ENCODE results near the gene MRC2.
A peak's percentile ranks its signal among the peaks of the same experiment; 100 is the strongest.

MRC2 gene

DNA sequence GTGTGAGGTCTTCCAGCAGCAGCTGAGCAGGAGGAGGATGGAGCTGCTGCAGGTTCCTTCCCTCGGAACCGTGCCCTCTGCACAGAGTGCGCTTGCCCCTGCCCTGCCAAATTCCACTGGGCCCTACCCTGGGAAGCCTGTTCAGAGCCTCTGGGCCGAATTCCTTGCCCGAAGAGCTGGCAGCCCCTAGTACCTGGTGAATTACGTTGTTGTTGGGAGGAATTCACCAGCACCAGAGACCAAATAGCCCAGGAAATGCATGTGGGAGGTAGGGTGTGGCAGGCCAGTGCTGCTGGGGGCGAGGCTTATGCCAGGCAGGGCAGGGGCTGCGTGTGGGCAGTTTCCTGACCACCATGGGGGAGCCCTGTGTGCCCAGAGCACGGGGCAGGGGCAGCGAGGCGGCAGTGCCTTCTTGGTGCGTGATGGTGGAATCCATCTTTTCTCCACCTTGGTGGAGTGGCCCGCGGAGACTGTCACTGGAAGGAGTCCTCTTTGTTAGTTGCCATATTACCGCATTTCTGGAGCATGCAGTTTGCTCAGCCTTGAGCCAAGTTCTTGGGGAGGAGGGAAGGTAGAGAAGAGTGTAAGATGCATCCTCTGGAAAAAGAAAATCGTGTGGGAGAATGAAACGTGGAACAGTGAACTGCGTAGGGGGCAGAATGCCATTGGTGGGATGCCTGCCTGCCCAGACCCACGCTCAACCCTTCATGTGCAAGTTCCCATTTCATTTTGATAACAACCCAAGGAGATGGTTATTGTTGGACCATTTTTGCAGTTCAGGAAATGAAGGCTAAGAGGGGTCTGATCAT lies 2.3 kb downstream of the MRC2 start:
- Histone ChIP-seq H3K27me3 (no peaks in the 10 kb centered on the region), H3K9me3 (no peaks in the 10 kb centered on the region), H3K36me3 (no peaks in the 10 kb centered on the region), H3K4me1 (peaks cover 4% of the 10 kb centered on the region; the same call in 1 of the 2 replicates), H3K4me3 (ENCODE audit: low read depth, low read length) (peak overlapping the region; percentile 82)
- no peak for DNase-seq
- TF ChIP-seq, protein P1, sequence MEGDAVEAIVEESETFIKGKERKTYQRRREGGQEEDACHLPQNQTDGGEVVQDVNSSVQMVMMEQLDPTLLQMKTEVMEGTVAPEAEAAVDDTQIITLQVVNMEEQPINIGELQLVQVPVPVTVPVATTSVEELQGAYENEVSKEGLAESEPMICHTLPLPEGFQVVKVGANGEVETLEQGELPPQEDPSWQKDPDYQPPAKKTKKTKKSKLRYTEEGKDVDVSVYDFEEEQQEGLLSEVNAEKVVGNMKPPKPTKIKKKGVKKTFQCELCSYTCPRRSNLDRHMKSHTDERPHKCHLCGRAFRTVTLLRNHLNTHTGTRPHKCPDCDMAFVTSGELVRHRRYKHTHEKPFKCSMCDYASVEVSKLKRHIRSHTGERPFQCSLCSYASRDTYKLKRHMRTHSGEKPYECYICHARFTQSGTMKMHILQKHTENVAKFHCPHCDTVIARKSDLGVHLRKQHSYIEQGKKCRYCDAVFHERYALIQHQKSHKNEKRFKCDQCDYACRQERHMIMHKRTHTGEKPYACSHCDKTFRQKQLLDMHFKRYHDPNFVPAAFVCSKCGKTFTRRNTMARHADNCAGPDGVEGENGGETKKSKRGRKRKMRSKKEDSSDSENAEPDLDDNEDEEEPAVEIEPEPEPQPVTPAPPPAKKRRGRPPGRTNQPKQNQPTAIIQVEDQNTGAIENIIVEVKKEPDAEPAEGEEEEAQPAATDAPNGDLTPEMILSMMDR (IDR thresholded peaks at IDR 0.05; ENCODE audit: low read depth, low read length), result no peak

DNA sequence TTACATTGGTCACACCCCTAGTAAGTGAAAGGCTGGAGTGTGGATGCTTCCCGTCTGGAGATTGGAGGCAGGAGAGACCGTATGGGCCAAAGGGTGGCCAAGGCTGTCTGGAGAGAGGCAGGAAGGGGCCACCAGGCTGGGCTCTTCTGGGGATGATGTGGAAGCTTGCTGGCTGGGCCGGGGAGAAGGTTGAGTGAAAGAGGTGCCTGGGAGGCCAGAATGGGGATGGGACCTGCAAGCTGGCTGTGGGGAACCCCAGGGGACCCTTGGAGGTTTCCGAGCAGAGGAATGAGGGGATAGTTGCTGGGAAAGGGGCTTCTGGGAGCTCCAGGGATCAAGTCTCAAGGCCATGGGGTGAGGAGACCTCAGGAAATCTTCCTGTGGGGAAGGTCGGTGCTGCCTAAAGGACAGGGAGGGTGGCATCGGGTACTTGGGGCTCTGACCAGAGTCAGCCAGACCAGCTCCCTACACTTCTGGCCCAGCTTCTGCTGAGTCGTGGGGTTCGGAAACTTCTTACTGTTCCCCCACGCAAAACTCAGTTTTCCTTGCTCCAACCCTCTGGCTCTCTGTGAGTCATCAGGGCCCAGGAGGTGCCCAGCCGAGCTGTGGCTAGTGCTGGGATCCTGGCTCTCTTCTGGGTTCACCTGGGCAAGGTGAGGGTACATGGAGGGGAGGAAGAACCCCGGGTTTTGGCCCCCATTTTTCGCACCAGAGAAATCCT lies 3.1 kb downstream of the MRC2 start:
- Histone ChIP-seq H3K4me3 (ENCODE audit: low read depth, low read length) (no peak overlapping the region), H3K27me3 (no peaks in the 10 kb centered on the region), H3K36me3 (no peaks in the 10 kb centered on the region), H3K9me3 (no peaks in the 10 kb centered on the region), H3K4me1 (peaks cover 4% of the 10 kb centered on the region; the same call in 1 of the 2 replicates)
- TF ChIP-seq, protein P1 (IDR thresholded peaks at IDR 0.05; ENCODE audit: low read depth, low read length), result no peak
- DNase-seq, result no peak

DNA sequence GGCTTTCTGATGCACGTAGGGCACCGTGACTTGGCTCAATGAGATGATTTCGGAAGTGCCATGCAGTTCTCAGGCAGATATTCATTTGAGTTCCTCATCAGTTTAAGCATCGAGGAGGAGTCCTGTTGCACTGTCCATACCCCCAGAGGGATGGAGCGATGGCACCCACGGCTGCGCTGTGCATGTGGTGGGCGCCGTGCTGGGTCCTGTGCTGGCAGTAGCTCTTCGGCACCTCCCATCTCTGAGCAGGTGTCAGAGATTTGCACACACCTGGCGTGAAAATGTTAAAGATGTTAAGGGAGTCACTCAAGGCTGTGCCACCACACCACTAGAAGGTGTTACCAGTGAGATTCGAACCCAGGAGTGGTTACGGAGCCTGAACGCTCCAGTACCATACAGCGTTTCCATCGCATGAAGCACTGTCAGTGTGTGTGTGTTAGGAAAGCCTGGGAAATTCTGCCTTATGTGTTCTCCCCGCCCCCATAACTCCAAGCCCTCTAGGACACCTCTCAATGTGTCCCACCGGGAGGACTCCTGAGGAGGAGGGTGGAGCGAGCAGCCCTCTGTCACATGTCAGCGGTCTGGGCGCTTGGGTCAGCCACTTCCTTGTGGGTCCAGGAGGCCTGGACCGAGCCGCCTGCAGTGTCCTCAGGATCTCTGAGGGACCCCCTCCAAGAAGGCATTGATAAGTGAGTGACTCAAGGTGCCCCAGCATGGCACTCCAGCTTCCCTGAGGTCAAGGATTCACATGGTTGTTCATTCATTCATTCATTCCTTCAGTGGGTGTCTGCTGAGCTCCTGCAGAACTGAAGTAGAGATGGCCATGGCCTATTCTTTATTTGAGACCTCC lies 3.8 kb downstream of the MRC2 start:
- DNase-seq, result no peak
- H3K27me3 ChIP-seq, result no peaks in the 10 kb centered on the region
- H3K4me3 ChIP-seq (ENCODE audit: low read depth, low read length), result no peak overlapping the region
- H3K9me3 ChIP-seq, result no peaks in the 10 kb centered on the region
- TF ChIP-seq, protein P1 (IDR thresholded peaks at IDR 0.05; ENCODE audit: low read depth, low read length), result no peak
- no peaks in the 10 kb centered on the region for H3K36me3 ChIP-seq
- H3K4me1 ChIP-seq, result peaks cover 4% of the 10 kb centered on the region; the same call in 1 of the 2 replicates

- no peak overlapping the region for H3K4me3 ChIP-seq (ENCODE audit: low read depth, low read length)
- no peaks in the 10 kb centered on the region for H3K9me3 ChIP-seq
- TF ChIP-seq, protein P1 (IDR thresholded peaks at IDR 0.05; ENCODE audit: low read depth, low read length), result no peak
- no peaks in the 10 kb centered on the region for H3K36me3 ChIP-seq
- DNase-seq, result no peak
- peaks cover 4% of the 10 kb centered on the region; the same call in 1 of the 2 replicates for H3K4me1 ChIP-seq
- no peaks in the 10 kb centered on the region for H3K27me3 ChIP-seq
Measured at GRCh38 chr17:62631936-62632924, 4.8 kb downstream of the MRC2 start.

- TF ChIP-seq, protein P1 (IDR thresholded peaks at IDR 0.05; ENCODE audit: low read depth, low read length), result no peak
- H3K36me3 ChIP-seq, result no peaks in the 10 kb centered on the region
- no peak for DNase-seq
- H3K4me3 ChIP-seq (ENCODE audit: low read depth, low read length), result no peak overlapping the region
- no peaks in the 10 kb centered on the region for H3K9me3 ChIP-seq
- H3K4me1 ChIP-seq, result no peaks in the 10 kb centered on the region
- H3K27me3 ChIP-seq, result no peaks in the 10 kb centered on the region
Measured at GRCh38 chr17:62637809-62638208, 10.3 kb downstream of the MRC2 start.

All from BE2C (cell line).